Brain microvascular endothelial cell (primary cell): Measurements from ENCODE around the gene B4GALT6.

Source experiments
- DNase-seq: peaks from one replicate; pipeline ENCODE4 v3.0.0-alpha.2; 2020
- H3K27ac ChIP-seq: fragments of 250-450 bp; sonication (Bioruptor Pico); 2 replicates; pipeline ENCODE4 v1.5.1; 2020; ENCODE audit warnings: mild to moderate bottlenecking, moderate library complexity
- H3K27me3 ChIP-seq: fragments of 250-450 bp; sonication (Bioruptor Pico); replicated peaks from 2 replicates; pipeline ENCODE4 v1.5.1; 2020; ENCODE audit warnings: mild to moderate bottlenecking
- H3K36me3 ChIP-seq: fragments of 250-450 bp; sonication (Bioruptor Pico); replicated peaks from 2 replicates; pipeline ENCODE4 v1.5.1; 2020; ENCODE audit warnings: mild to moderate bottlenecking
- H3K4me3 ChIP-seq: 2 replicates; pipeline ENCODE4 v1.5.1; 2011; ENCODE audit warnings: low read depth, mild to moderate bottlenecking, control low read depth, low read length, moderate library complexity
- CTCF ChIP-seq: IDR thresholded peaks from 2 replicates; pipeline ENCODE4 v1.5.1; 2011; ENCODE audit warnings: low read depth, mild to moderate bottlenecking, moderate library complexity, low read length, control low read depth, inconsistent platforms; ENCODE audit errors: missing control alignments
- in situ Hi-C: cut with HindIII; loops from 2 replicates; pipeline ENCODE4 v1.10.0; 2017; ENCODE audit warnings: low sequenced_read_pairs, low pct_ligation_motif_present

B4GALT6 gene

GRCh38 chr18:31598021-31598805 lies 86.2 kb downstream of the B4GALT6 start:
- H3K4me3 ChIP-seq, result no peak overlapping the region
- DNase-seq, result no peak
- no peak for TF ChIP-seq CTCF
- H3K36me3 ChIP-seq, result no peaks in the 10 kb centered on the region
- no peaks in the 10 kb centered on the region for H3K27me3 ChIP-seq
- H3K27ac ChIP-seq, result no peak overlapping the region
- in situ Hi-C loops, result no loop called here

GRCh38 chr18:31596081-31596872 lies 88.1 kb downstream of the B4GALT6 start:
- Histone ChIP-seq H3K27ac (no peak overlapping the region), H3K4me3 (no peak overlapping the region), H3K27me3 (no peaks in the 10 kb centered on the region), H3K36me3 (no peaks in the 10 kb centered on the region)
- in situ Hi-C loops, result no loop called here
- DNase-seq, result no peak
- TF ChIP-seq CTCF, result no peak

- no peak overlapping the region for H3K4me3 ChIP-seq
- in situ Hi-C loops, result no loop called here
- TF ChIP-seq CTCF, result no peak
- no peaks in the 10 kb centered on the region for H3K36me3 ChIP-seq
- H3K27ac ChIP-seq, result no peak overlapping the region
- H3K27me3 ChIP-seq, result no peaks in the 10 kb centered on the region
- DNase-seq, result no peak
Measured at GRCh38 chr18:31595121-31595771, 89.1 kb downstream of the B4GALT6 start.

GRCh38 chr18:31592506-31593157 lies 91.7 kb downstream of the B4GALT6 start:
- TF ChIP-seq CTCF, result no peak
- in situ Hi-C loops, result no loop called here
- Histone ChIP-seq H3K4me3 (no peak overlapping the region), H3K27ac (no peak overlapping the region), H3K27me3 (no peaks in the 10 kb centered on the region), H3K36me3 (no peaks in the 10 kb centered on the region)
- DNase-seq, result no peak

GRCh38 chr18:31591628-31592027 lies 92.8 kb downstream of the B4GALT6 start, which contains the start of gene TTR:
TTR (plus strand) TSS chr18:31591877; CDS start chr18:31591903, 26 bp downstream.
- DNase-seq, result no peak
- in situ Hi-C loops, result no loop called here
- Histone ChIP-seq H3K27me3 (no peaks in the 10 kb centered on the region), H3K4me3 (no peak within 1 kb of the TSS), H3K27ac (no peak within 1 kb of the TSS), H3K36me3 (no peaks in the 10 kb centered on the region)
- TF ChIP-seq CTCF, result no peak
